Measurements from ENCODE around the gene SLBP. TPM values are rescaled to one million over a fixed set of nuclear protein-coding genes. Genes with fewer than 3 reads are reported as not detected.

The SLBP gene
- total RNA-seq, 1 donor from 2014 or later: 60.2 TPM

DNA sequence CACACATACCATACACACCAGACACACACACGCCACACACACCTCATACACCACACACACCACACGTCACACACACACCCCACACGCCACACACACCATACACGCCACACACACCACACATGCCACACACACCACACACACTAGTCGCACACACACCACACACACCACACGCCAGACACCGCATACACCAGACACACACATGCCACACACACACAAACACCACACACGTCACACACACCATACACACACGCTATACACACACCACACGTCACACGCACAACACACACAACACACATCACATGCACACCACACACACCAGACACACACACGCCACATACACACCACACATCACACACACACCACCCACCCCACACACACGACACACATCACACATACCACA is 60.0 kb downstream of the SLBP start:
- no peaks in the 10 kb centered on the region for H3K9me3 Mint-ChIP-seq
- H3K4me1 Mint-ChIP-seq: no peaks in the 10 kb centered on the region

DNA sequence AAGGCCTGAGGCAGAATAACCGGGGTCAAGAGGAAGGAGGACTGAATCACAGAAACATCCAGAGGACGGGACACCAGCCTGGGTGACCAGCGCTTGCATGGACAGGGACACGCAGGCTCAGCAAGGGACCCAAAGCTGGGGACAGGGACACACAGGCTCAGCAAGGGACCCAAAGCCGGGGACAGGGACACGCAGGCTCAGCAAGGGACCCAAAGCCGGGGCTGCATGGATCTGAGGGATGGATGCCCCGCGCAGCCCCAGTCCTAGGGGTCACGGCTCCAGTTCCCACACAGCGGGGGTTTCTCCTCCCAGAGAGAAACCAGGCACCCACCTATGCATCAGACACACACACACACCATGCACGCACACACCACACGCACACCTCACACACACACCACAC is 60.5 kb downstream of the SLBP start:
- H3K36me3 Mint-ChIP-seq (ENCODE audit: low read depth): no peaks in the 10 kb centered on the region
- DNase-seq (ENCODE audit: low read depth, low spot score): no peak
- TF ChIP-seq, protein P1, sequence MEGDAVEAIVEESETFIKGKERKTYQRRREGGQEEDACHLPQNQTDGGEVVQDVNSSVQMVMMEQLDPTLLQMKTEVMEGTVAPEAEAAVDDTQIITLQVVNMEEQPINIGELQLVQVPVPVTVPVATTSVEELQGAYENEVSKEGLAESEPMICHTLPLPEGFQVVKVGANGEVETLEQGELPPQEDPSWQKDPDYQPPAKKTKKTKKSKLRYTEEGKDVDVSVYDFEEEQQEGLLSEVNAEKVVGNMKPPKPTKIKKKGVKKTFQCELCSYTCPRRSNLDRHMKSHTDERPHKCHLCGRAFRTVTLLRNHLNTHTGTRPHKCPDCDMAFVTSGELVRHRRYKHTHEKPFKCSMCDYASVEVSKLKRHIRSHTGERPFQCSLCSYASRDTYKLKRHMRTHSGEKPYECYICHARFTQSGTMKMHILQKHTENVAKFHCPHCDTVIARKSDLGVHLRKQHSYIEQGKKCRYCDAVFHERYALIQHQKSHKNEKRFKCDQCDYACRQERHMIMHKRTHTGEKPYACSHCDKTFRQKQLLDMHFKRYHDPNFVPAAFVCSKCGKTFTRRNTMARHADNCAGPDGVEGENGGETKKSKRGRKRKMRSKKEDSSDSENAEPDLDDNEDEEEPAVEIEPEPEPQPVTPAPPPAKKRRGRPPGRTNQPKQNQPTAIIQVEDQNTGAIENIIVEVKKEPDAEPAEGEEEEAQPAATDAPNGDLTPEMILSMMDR (conservative IDR thresholded peaks at IDR 0.05): no peak
- no peaks in the 10 kb centered on the region for H3K27me3 Mint-ChIP-seq (ENCODE audit: low read depth)
- H3K4me1 Mint-ChIP-seq: no peaks in the 10 kb centered on the region
- no peak overlapping the region for H3K4me3 Mint-ChIP-seq
- H3K9me3 Mint-ChIP-seq: no peaks in the 10 kb centered on the region
- H3K27ac Mint-ChIP-seq (ENCODE audit: unreplicated experiment): no peak overlapping the region

More for the DNA sequence above, 60.0 kb downstream of the SLBP start:
- Mint-ChIP-seq H3K27ac (ENCODE audit: unreplicated experiment) (no peak overlapping the region), H3K36me3 (ENCODE audit: low read depth) (no peaks in the 10 kb centered on the region), H3K27me3 (ENCODE audit: low read depth) (no peaks in the 10 kb centered on the region), H3K4me3 (no peak overlapping the region)
- no peak for DNase-seq (ENCODE audit: low read depth, low spot score)
- TF ChIP-seq, protein P1 (conservative IDR thresholded peaks at IDR 0.05): no peak

DNA sequence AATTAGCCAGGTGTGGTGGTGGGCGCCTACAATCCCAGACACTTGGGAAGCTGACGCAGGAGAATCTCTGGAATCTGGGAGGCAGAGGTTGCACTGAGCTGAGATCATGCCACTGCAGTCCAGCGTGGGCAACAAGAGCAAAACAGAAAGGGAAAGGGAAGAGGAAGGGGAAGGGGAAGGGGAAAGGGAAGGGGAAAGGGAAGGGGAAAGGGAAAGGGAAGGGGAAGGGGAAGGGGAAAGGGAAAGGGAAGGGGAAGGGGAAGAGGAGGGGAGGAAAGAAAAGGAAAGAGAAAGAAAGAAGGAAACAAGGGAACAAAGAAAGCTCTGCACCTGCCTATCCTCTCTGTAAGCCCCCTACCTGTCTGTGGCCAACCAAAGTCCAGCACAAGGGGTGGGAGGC is 63.2 kb downstream of the SLBP start:
- no peak overlapping the region for H3K27ac Mint-ChIP-seq (ENCODE audit: unreplicated experiment)
- no peaks in the 10 kb centered on the region for H3K9me3 Mint-ChIP-seq
- H3K27me3 Mint-ChIP-seq (ENCODE audit: low read depth): no peaks in the 10 kb centered on the region
- H3K4me1 Mint-ChIP-seq: peaks cover 14% of the 10 kb centered on the region
- no peaks in the 10 kb centered on the region for H3K36me3 Mint-ChIP-seq (ENCODE audit: low read depth)
- TF ChIP-seq, protein P1 (conservative IDR thresholded peaks at IDR 0.05): no peak
- no peak for DNase-seq (ENCODE audit: low read depth, low spot score)
- no peak overlapping the region for H3K4me3 Mint-ChIP-seq

DNA sequence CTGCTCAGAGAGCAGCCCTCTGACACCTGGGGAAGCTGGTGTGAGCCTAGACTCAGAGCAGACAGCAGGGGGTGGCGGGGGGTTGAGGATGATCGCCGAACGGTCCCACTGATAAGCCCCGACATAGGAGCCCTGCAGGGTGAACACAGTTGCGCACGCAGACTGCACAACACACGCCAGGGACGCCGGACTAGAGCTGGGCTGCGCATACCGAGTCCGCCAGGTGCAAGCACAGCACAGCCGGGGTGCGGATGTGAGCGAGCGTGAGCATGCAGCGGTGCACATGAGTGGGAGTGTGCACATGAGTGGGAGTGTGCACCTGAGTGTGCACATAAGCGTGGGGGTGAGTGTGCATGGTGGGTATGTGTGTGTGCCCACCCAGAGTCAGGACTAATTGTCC is 64.7 kb downstream of the SLBP start:
- H3K9me3 Mint-ChIP-seq: no peaks in the 10 kb centered on the region
- no peak for DNase-seq (ENCODE audit: low read depth, low spot score)

DNA sequence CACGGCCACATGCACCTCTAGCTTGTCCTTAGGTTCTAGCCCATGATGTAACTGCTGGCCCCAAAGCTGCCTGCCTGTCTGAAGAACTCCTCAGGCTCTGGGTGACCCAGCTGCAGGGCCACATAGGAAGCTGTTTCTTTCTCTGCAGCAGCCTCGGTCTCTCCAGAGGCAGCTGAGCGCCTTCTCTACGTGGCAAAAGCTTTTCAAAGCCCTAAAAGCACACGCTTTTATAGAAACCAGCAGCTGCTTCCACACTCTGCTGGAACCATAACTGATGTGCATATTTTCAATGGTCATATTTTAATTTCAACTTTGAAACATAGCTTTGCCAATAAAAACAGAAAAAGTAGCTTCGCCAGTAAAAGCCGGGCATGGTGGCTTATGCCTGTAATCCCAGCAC is 65.4 kb downstream of the SLBP start:
- H3K9me3 Mint-ChIP-seq: no peaks in the 10 kb centered on the region

More for the DNA sequence above, 64.7 kb downstream of the SLBP start:
- no peaks in the 10 kb centered on the region for H3K36me3 Mint-ChIP-seq (ENCODE audit: low read depth)
- no peak overlapping the region for H3K27ac Mint-ChIP-seq (ENCODE audit: unreplicated experiment)
- H3K4me3 Mint-ChIP-seq: no peak overlapping the region
- TF ChIP-seq, protein P1 (conservative IDR thresholded peaks at IDR 0.05): no peak
- H3K4me1 Mint-ChIP-seq: peaks cover 14% of the 10 kb centered on the region
- H3K27me3 Mint-ChIP-seq (ENCODE audit: low read depth): no peaks in the 10 kb centered on the region

More for the DNA sequence above, 65.4 kb downstream of the SLBP start:
- Mint-ChIP-seq H3K27ac (ENCODE audit: unreplicated experiment) (no peak overlapping the region), H3K27me3 (ENCODE audit: low read depth) (no peaks in the 10 kb centered on the region), H3K36me3 (ENCODE audit: low read depth) (no peaks in the 10 kb centered on the region), H3K4me3 (no peak overlapping the region), H3K4me1 (peaks cover 14% of the 10 kb centered on the region)
- no peak for DNase-seq (ENCODE audit: low read depth, low spot score)
- TF ChIP-seq, protein P1 (conservative IDR thresholded peaks at IDR 0.05): no peak
